ENCODE measurements around the gene AAK1. TPM values are rescaled to one million over a fixed set of nuclear protein-coding genes. Genes with fewer than 3 reads are reported as not detected.
"Not testable (repeated sequence)": the region's sequence is repeated elsewhere in the genome, so short reads cannot be mapped to it uniquely, and the experiment has no call there.

AAK1 gene
- polyA plus RNA-seq (ENCODE audit: insufficient read length in 10 of 10), result 10 to 100 TPM; 11.6 to 18.3 (median 15.2) TPM
- long read RNA-seq, donor 1, partial matches to known transcripts, result 0 of 2 reads
- long read RNA-seq, donor 1, other reads (novel, unspliced or antisense), result 0 of 2 reads
- long read RNA-seq, donor 2, partial matches to known transcripts, result 0 of 2 reads
- long read RNA-seq, donor 2, other reads (novel, unspliced or antisense), result 0 of 2 reads
- long read RNA-seq, donor 3, result 0 reads
- long read RNA-seq, donor 4, result 0 reads
- long read RNA-seq, donor 5, partial matches to known transcripts, result 0 of 4 reads
- long read RNA-seq, donor 5, other reads (novel, unspliced or antisense), result 0 of 4 reads
- long read RNA-seq, donor 6, partial matches to known transcripts, result 0 of 2 reads
- long read RNA-seq, donor 6, other reads (novel, unspliced or antisense), result 0 of 2 reads
- long read RNA-seq, donor 7, partial matches to known transcripts, result 0 of 1 reads
- long read RNA-seq, donor 7, other reads (novel, unspliced or antisense), result 0 of 1 reads
- long read RNA-seq, donor 8, partial matches to known transcripts, result 15 of 15 reads
- long read RNA-seq, donor 8, other reads (novel, unspliced or antisense), result 0 of 15 reads
- long read RNA-seq, donor 9, result 0 reads

- DNase-seq, result peak; percentile 93 to 99 (median 95)
Measured at GRCh38 chr2:69643602-69644505, at the start of gene AAK1. Gene AAK1 (minus strand): TSS chr2:69643739. CDS start chr2:69643040, 699 bp downstream.

GRCh38 chr2:69692424-69692823 lies 48.9 kb upstream of the AAK1 start:
- DNase-seq, result peak in 1 of 3 donors; percentile 48

GRCh38 chr2:69689969-69690368 lies 46.4 kb upstream of the AAK1 start:
- no peak for DNase-seq

GRCh38 chr2:69689466-69689865 lies 45.9 kb upstream of the AAK1 start:
- no peak for DNase-seq

- DNase-seq, result no peak
Measured at GRCh38 chr2:69687971-69688611, 44.6 kb upstream of the AAK1 start.

- DNase-seq, result no peak
Measured at GRCh38 chr2:69686813-69687212, 43.3 kb upstream of the AAK1 start.

GRCh38 chr2:69685321-69686048 lies 41.9 kb upstream of the AAK1 start:
- no peak for DNase-seq

- peak; percentile 57 to 80 (median 75) for DNase-seq
Measured at GRCh38 chr2:69683170-69683971, 39.8 kb upstream of the AAK1 start.

GRCh38 chr2:69682525-69682924 lies 39.0 kb upstream of the AAK1 start:
- no peak for DNase-seq

- no peak for DNase-seq
Measured at GRCh38 chr2:69680001-69680675, 36.6 kb upstream of the AAK1 start.

GRCh38 chr2:69677914-69678313 lies 34.4 kb upstream of the AAK1 start:
- no peak for DNase-seq

- no peak for DNase-seq
Measured at GRCh38 chr2:69676146-69676545, 32.6 kb upstream of the AAK1 start.

GRCh38 chr2:69674316-69674670 lies 30.8 kb upstream of the AAK1 start:
- DNase-seq, result no peak

GRCh38 chr2:69673098-69673497 lies 29.6 kb upstream of the AAK1 start:
- DNase-seq, result not testable (repeated sequence)

- DNase-seq, result no peak
Measured at GRCh38 chr2:69669666-69670065, 26.1 kb upstream of the AAK1 start.

- no peak for DNase-seq
Measured at GRCh38 chr2:69668598-69668997, 25.1 kb upstream of the AAK1 start.

GRCh38 chr2:69667805-69668382 lies 24.4 kb upstream of the AAK1 start:
- no peak for DNase-seq

- no peak for DNase-seq
Measured at GRCh38 chr2:69665152-69665551, 21.6 kb upstream of the AAK1 start.

GRCh38 chr2:69663860-69664259 lies 20.3 kb upstream of the AAK1 start:
- DNase-seq, result no peak

All from muscle of back (tissue), 13 donors.